ENCODE results near the gene ABLIM2. TPM values are rescaled to one million over a fixed set of nuclear protein-coding genes. Genes with fewer than 3 reads are reported as not detected.

The ABLIM2 gene
- total RNA-seq, 2 experiments from 2014 or later = 0.76 TPM; not detected in 1

DNA sequence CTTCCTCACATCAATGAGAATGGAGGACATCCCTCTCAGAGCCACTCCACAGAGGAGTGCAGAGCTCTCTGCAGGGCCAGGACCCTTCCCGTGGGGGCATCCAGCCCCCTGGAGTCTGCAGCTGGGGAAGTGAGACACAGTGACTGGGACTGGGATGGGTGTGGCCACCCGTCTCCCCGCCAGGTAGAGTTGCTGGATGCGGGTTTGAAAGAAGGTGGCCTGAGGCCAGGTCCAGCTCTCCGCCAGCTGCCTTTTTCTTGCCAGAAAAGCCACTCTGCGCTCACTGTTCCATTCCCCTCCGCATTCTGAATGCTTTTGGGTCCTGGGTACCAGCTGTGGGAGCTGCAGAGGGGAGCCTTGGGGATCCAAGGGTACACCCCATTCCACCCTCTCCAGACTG, 82.6 kb downstream of the ABLIM2 start:
- no peaks in the 10 kb centered on the region for H3K36me3 ChIP-seq (ENCODE audit: insufficient read depth, low read length)
- ChIA-PET POLR2A (interaction anchor here (1.2 kb wide), 1 partner anchor 10 kb away, joined by 3 read pairs; no protein-coding TSS in a partner anchor), CTCF (ENCODE audit: unreplicated experiment) (no interaction called here)
- H3K9me3 ChIP-seq (ENCODE audit: low read length) = no peaks in the 10 kb centered on the region
- TF ChIP-seq CTCF (conservative IDR thresholded peaks at IDR 0.05; ENCODE audit: low read length) (no peak), EZH2phosphoT487 (IDR thresholded peaks at IDR 0.05; ENCODE audit: borderline replicate concordance, low read depth, low read length) (no peak)
- no peak overlapping the region for H3K4me3 ChIP-seq (ENCODE audit: low read depth, low read length, poor library complexity, severe bottlenecking)
- BruUV-seq (replicated peaks) = no TSS peak
- H2AFZ ChIP-seq (ENCODE audit: low read length) = no peak overlapping the region
- no peaks in the 10 kb centered on the region for H3K4me1 ChIP-seq (ENCODE audit: insufficient read depth, low read length, poor library complexity, severe bottlenecking)
- H4K20me1 ChIP-seq (ENCODE audit: insufficient read depth, low read length) = no peaks in the 10 kb centered on the region
- no peak overlapping the region for H3K4me2 ChIP-seq (ENCODE audit: low read length)
- no peak overlapping the region for H3K27ac ChIP-seq (ENCODE audit: low read depth, low read length, poor library complexity, severe bottlenecking)
- H3K9me2 ChIP-seq (ENCODE audit: insufficient read depth, low read length) = no peaks in the 10 kb centered on the region
- intact Hi-C loops (cut with micrococcal nuclease; ENCODE audit: unreplicated experiment) = no loop called here
- DNase-seq (ENCODE audit: low spot score) = no peak
- H3K79me2 ChIP-seq (ENCODE audit: insufficient read depth, low read depth, low read length) = no peaks in the 10 kb centered on the region

DNA sequence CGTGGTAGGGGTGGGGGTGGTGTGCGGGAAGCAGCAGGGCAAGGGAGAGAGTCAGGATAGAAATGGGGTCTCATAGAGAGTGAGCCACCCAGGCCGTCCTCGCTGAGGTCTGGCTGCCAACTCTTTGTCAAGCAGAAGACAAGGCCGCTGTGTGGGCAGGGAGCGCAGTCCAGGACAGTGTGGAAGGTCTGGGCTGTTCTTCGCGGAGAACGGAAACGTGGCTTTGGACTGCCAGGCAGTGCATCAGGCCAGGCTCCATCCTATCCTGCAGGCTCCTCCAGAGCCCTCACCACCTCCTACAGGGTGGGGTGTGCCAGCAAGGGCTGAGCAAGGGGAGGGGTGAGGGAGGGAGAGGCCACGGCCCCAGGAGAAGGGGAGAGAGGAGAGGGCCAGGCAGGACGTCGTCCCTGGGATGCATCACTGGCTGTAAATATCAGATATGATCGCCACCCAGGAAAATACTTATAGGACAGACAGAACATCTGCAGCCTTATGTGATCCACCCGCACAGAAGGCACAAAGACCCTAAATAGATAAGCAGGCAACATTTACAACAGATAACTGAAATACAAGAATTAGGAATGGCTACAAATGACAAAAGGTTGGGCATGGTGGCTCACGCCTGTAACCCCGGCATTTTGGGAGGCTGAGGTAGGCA, 85.3 kb downstream of the ABLIM2 start:
- intact Hi-C loops (cut with micrococcal nuclease; ENCODE audit: unreplicated experiment) = no loop called here
- ChIA-PET CTCF (ENCODE audit: unreplicated experiment) (no interaction called here), POLR2A (no interaction called here)
- no peaks in the 10 kb centered on the region for H3K79me2 ChIP-seq (ENCODE audit: insufficient read depth, low read depth, low read length)
- no peaks in the 10 kb centered on the region for H3K9me2 ChIP-seq (ENCODE audit: insufficient read depth, low read length)
- DNase-seq (ENCODE audit: low spot score) = no peak
- H2AFZ ChIP-seq (ENCODE audit: low read length) = no peak overlapping the region
- H3K27ac ChIP-seq (ENCODE audit: low read depth, low read length, poor library complexity, severe bottlenecking) = no peak overlapping the region
- H4K20me1 ChIP-seq (ENCODE audit: insufficient read depth, low read length) = no peaks in the 10 kb centered on the region
- H3K4me2 ChIP-seq (ENCODE audit: low read length) = no peak overlapping the region
- TF ChIP-seq EZH2phosphoT487 (IDR thresholded peaks at IDR 0.05; ENCODE audit: borderline replicate concordance, low read depth, low read length) = no peak
- no peak for TF ChIP-seq CTCF (conservative IDR thresholded peaks at IDR 0.05; ENCODE audit: low read length)
- no TSS peak for BruUV-seq (replicated peaks)
- H3K4me1 ChIP-seq (ENCODE audit: insufficient read depth, low read length, poor library complexity, severe bottlenecking) = no peaks in the 10 kb centered on the region
- no peak overlapping the region for H3K4me3 ChIP-seq (ENCODE audit: low read depth, low read length, poor library complexity, severe bottlenecking)
- no peaks in the 10 kb centered on the region for H3K36me3 ChIP-seq (ENCODE audit: insufficient read depth, low read length)
- no peaks in the 10 kb centered on the region for H3K9me3 ChIP-seq (ENCODE audit: low read length)

GRCh38 chr4:8072235-8072968, 86.2 kb downstream of the ABLIM2 start:
- no peaks in the 10 kb centered on the region for H3K36me3 ChIP-seq (ENCODE audit: insufficient read depth, low read length)
- no peak overlapping the region for H3K4me2 ChIP-seq (ENCODE audit: low read length)
- no peak overlapping the region for H3K4me3 ChIP-seq (ENCODE audit: low read depth, low read length, poor library complexity, severe bottlenecking)
- no peaks in the 10 kb centered on the region for H3K9me3 ChIP-seq (ENCODE audit: low read length)
- H4K20me1 ChIP-seq (ENCODE audit: insufficient read depth, low read length) = no peaks in the 10 kb centered on the region
- H3K27ac ChIP-seq (ENCODE audit: low read depth, low read length, poor library complexity, severe bottlenecking) = no peak overlapping the region
- no peaks in the 10 kb centered on the region for H3K4me1 ChIP-seq (ENCODE audit: insufficient read depth, low read length, poor library complexity, severe bottlenecking)
- TF ChIP-seq EZH2phosphoT487 (IDR thresholded peaks at IDR 0.05; ENCODE audit: borderline replicate concordance, low read depth, low read length) = no peak
- no peak for TF ChIP-seq CTCF (conservative IDR thresholded peaks at IDR 0.05; ENCODE audit: low read length)
- BruUV-seq (replicated peaks) = no TSS peak
- H2AFZ ChIP-seq (ENCODE audit: low read length) = no peak overlapping the region
- ChIA-PET CTCF (ENCODE audit: unreplicated experiment) (no interaction called here), POLR2A (no interaction called here)
- intact Hi-C loops (cut with micrococcal nuclease; ENCODE audit: unreplicated experiment) = no loop called here
- H3K79me2 ChIP-seq (ENCODE audit: insufficient read depth, low read depth, low read length) = no peaks in the 10 kb centered on the region
- no peaks in the 10 kb centered on the region for H3K9me2 ChIP-seq (ENCODE audit: insufficient read depth, low read length)
- no peak for DNase-seq (ENCODE audit: low spot score)
